ENCODE results near the gene CREG1. TPM values are rescaled to one million over a fixed set of nuclear protein-coding genes. Genes with fewer than 3 reads are reported as not detected.
A peak's percentile ranks its signal among the peaks of the same experiment; 100 is the strongest.
"Not testable (repeated sequence)": the region's sequence is repeated elsewhere in the genome, so short reads cannot be mapped to it uniquely, and the experiment has no call there.

CREG1 gene
- total RNA-seq, 2 donors from 2014 or later: 11.7 to 15.1 TPM

DNA sequence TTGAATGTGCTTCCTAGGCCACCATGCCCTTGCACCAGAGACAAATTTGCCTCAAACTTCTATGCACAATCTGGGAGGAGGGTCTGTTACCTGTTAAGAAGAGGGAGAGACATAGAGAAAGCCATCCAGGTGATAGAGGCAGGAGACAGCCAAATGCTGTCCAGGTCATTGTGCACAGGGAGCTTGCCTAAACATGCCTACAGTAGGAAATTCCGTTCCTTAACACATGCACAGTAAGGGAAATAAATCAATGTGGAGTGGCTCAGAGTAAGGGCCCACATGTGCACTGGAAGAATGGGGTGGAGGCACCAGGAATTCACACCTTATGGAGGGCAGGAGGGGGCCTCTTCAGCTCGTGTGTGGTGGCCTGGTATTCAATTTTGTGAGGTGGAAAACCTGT, 19.5 kb upstream of the CREG1 start:
- Mint-ChIP-seq H3K27ac (no peak overlapping the region), H3K9me3 (no peaks in the 10 kb centered on the region), H3K36me3 (peaks cover 0 to 5% of the 10 kb centered on the region in 2 donors)
- ATAC-seq: no peak
- no peak for DNase-seq (ENCODE audit: low spot score in 2 of 2)

DNA sequence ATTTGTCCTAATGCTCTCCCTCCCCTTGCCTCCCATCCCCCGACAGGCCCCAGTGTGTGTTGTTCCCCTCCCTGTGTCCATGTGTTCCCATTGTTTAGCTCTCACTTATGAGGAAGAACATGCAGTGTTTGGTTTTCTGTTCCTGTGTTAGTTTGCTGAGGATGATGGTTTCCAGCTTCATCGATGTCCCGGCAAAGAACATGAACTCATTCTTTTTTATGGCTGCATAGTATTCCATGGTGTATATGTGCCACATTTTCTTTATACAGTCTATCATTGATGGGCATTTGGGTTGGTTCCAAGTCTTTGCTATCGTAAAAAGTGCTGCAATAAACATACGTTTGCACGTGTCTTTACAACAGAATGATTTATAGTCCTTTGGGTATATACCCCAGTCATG, 17.1 kb upstream of the CREG1 start:
- H3K36me3 Mint-ChIP-seq; ATAC-seq; H3K27ac Mint-ChIP-seq; H3K9me3 Mint-ChIP-seq; DNase-seq (ENCODE audit: low spot score in 2 of 2): not testable (repeated sequence)

DNA sequence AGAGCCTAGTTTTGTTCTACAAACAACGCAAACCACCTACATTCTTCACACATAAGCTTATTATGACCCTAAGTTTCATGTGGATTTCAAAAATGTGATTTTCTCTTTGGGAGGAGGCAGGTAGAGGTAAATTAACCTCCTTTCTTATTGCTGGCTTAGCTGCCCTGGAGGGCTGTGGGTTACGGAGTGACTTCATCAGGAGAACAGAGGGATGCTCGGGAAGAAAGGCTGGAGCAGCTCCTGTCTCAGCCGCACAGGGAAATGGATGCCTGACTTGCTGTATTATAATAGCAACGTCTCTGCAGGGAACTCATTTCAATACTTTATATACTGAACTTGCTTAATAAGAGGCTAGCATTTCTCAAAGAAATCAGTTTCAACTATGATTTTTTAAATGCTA, 14.1 kb upstream of the CREG1 start:
- Mint-ChIP-seq H3K27ac (no peak overlapping the region), H3K9me3 (no peaks in the 10 kb centered on the region), H3K36me3 (no peaks in the 10 kb centered on the region)
- ATAC-seq (no peak), DNase-seq (ENCODE audit: low spot score in 2 of 2) (no peak)

DNA sequence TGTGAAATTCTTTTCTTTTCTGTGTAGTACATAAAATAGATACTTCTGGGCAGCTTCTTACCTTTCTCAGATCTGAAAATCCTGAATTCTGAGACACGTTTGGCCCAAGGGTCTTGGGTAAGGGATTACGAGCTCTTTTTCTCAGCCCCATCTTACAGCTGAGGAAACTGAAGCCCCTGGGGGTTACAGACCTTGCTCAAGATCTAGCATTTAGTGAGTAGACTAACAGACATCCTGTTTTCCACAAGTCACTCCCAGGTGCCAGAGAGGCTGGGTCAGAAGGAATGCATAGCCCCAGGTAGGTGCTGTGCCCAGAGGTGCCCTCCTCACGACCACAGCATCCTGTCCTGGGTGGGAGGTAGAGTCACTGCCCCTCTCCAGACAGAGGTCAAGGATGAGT, 13.2 kb upstream of the CREG1 start:
- Mint-ChIP-seq H3K36me3 (no peaks in the 10 kb centered on the region), H3K9me3 (no peaks in the 10 kb centered on the region), H3K27ac (no peak overlapping the region)
- no peak for ATAC-seq
- no peak for DNase-seq (ENCODE audit: low spot score in 2 of 2)

DNA sequence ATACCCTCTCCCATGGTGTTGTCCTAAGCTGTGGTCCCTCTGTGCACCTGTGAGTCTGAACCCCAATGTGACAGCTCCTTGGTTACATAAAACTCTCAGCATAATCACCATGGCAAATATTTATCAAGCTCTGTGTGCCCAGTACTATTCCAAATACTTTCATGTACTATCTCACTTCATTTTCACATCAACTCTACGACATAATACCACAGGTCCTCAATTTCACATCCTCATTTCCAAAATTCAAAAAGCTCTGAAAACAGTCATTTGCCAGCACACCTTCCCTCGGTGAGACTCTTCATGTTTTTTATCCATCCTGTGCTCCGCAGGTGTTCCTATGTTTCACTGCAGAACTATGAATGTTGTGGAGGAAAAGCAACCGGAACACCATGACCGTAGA, 12.4 kb upstream of the CREG1 start:
- DNase-seq (ENCODE audit: low spot score in 2 of 2): no peak
- no peak for ATAC-seq
- Mint-ChIP-seq H3K36me3 (no peaks in the 10 kb centered on the region), H3K27ac (no peak overlapping the region), H3K9me3 (no peaks in the 10 kb centered on the region)

DNA sequence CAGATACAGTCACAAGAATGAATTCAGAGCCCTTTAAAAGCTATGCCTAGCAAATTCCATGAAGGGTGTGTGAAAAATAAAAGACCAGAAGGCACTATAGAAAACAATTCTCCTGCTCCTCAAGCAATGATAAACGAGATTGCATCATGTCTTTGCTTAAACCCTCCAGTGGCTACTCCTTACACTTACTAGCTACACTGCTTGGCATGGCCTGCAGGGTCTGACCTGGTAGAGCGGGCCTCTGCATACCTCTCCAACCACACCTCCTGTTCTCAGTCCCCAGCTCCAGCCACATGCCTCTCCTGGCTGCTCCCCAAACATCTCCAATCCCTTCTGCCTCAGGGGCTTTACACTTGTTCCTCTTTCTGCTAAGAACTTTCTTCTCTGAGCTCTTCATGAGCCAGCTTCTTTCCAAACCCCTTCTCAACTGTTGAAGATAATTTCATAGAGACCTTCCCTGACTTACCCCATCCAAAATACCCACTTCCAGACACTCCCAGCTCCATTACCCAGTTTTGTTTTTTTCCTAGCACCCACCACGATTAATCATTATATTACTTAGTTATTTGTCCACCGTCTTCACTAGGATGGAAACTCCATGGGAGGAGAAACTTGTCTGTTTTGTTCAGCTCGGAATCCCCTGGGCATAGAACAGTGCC, 11.2 kb upstream of the CREG1 start:
- Mint-ChIP-seq H3K27ac (peak overlapping the region in 1 of 2 donors; percentile 56), H3K36me3 (no peaks in the 10 kb centered on the region), H3K9me3 (no peaks in the 10 kb centered on the region)
- DNase-seq (ENCODE audit: low spot score in 2 of 2) (no peak), ATAC-seq (no peak)

DNA sequence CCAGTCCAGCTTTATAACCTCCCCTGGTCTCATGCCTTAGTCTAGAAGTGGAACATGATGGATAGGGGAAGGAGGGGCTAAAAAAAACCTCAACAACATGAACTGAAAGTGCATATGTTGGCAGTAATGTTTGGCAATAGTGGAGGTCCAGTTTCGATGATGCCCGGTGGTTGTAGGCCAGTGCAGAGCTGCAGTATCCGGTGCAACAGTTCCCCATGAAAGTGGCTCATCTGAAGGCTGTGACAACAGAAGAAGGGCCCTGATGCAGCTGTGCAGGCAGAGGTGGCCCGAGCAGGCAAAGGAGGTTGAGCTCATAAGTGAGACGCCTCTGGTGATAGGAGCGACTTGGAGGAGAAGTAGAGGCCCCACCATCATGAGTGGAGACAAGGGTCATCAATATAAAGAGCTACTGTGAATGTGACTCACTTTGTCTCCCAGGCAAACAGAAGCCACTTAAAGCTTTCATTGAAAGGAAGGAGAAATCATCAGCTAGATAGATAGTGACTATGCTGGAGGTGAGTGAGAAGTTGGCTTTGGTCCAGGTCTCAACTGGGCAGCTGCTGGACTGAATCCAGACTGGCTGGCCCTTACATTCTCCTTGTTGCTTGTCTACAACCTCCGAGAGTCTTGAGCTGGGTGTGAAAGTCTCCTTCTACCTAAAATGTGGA, 10.2 kb upstream of the CREG1 start:
- no peak for DNase-seq (ENCODE audit: low spot score in 2 of 2)
- ATAC-seq: no peak
- no peaks in the 10 kb centered on the region for H3K36me3 Mint-ChIP-seq
- no peak overlapping the region for H3K27ac Mint-ChIP-seq
- H3K9me3 Mint-ChIP-seq: no peaks in the 10 kb centered on the region

DNA sequence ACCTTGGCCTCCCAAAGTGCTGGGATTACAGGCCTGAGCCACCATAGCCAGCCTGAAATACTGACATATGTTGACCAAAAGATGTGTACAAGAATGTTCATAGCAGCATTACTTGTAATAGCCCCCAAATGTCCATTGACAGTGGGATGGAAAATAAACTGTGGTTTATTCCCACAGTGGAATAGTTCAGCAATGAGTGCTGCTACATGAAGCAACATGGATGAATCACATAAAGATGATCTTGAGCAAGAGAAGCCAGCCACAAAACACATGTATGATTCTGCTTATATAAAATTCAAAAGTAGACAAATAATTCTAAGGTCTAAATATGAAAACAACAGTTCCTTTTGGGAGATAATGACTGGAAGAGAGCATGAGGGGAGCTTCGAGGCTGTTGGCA, 9.1 kb upstream of the CREG1 start:
- no peak for DNase-seq (ENCODE audit: low spot score in 2 of 2)
- ATAC-seq: no peak
- H3K9me3 Mint-ChIP-seq: no peaks in the 10 kb centered on the region
- H3K36me3 Mint-ChIP-seq: no peaks in the 10 kb centered on the region
- H3K27ac Mint-ChIP-seq: no peak overlapping the region

DNA sequence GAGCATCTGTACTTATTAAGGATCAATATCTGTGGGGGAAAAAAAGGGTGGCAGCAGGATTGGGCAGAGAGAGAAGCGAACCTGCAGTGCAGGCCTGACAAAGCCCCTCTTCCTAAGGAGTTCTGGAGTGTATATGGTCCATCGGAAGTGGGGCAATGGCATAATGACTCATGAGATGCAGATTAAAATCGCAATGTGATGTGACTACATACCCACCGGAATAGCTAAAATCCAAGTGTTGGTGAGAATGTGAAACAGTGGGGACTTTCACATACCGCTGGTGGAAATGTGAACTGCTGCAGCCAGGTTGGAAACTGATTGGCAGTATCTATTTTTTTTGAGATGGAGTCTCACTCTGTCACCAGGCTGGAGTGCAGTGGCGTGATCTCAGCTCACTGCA, 8.2 kb upstream of the CREG1 start:
- Mint-ChIP-seq H3K27ac (no peak overlapping the region), H3K36me3 (no peaks in the 10 kb centered on the region), H3K9me3 (no peaks in the 10 kb centered on the region)
- ATAC-seq: no peak
- DNase-seq (ENCODE audit: low spot score in 2 of 2): no peak

DNA sequence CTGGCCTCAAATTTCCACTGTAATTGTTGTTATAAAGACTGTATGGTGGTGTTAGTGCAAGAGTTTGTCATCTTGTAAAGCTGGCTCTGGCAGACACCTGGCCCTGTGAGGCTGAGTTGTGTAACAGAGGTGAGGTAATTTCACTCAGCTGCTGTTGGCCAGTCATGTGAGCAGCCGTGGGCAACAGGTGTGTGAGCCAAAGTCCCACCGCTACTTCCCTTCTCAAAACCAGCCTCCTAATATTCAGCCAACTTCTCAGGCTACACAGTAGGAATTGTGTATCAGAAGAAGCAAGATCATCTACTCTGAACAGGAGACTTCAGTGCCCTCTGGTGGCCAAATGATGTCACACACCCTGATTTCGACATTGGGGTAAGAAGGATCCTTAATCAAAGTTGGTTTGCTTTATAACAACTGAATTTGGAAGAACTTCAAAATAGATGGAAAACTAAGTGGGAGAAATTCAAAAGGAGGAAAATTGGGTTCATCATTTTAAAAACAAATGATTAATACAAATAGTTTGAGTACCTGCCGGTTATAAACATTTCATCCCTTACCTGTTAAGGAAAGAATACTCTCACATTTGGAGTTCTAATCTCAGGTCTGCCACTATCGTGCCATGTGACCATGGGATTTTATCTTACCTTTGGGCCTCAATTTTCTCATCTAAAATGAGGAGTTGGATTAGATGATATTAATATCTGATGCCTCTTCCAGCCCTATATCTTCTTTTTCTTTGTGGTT, 2.6 kb upstream of the CREG1 start:
- no peak for ATAC-seq
- H3K36me3 Mint-ChIP-seq: no peaks in the 10 kb centered on the region

DNA sequence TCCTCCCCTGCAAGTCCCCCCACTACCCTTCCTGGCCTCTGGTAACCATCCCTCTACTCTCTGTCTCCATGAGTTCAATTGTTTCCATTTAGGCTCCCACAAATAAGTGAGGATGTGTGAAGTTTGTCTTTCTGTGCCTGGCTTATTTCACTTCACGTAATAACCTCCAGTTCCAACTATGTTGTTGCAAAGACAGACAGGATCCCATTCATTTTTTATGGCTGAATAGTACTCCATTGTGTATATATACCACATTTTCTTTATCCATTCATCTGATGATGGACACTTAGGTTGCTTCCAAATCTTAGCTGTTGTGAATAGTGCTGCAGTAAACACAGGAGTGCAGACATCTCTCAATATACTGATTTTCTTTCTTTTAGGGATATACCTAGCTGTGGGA, 1.5 kb upstream of the CREG1 start:
- not testable (repeated sequence) for H3K9me3 Mint-ChIP-seq, H3K27ac Mint-ChIP-seq, ATAC-seq

More for the DNA sequence above, 2.6 kb upstream of the CREG1 start:
- Mint-ChIP-seq H3K9me3 (no peaks in the 10 kb centered on the region), H3K27ac (no peak overlapping the region)
- peak; percentile 68 to 76 for DNase-seq (ENCODE audit: low spot score in 2 of 2)

DNA sequence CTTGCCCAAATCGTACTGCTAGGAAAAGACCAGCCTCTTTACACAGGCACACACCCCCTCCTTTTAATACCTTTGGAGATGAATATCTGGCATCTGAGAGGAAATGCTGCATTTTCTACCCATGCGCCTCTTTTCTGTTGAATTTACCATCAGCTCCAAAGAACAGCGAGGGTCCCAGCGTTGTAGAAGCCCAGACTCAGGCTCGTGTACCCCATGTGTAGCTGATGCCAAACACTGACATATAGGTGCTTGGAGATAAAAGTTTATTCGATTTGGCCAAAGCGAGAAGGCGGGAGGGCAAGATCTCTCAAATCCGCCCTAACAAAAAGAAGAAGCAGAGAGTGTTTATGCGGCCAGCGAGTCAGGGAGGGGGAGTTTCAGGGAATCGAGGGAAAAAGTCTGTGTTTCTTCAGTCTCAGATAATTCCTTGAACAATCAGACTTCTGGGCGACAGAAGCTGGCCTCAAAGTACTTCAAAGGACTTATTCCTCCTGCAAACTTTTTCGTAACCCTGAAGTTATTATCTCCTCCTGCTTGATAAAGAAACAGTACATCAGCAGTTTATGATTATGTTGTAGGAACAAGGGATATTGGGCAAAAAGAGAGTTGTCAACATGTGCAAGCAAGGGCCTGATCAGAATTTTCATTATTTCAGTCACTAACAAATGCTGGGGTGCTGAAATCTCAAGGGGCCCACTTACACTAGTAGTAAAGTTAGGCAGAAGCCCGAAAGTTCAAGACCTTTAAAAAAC, 642 bp upstream of the CREG1 start:
- DNase-seq (ENCODE audit: low spot score in 2 of 2) (no peak), ATAC-seq (peak in 1 of 2 donors; percentile 4)
- H3K36me3 Mint-ChIP-seq: no peaks in the 10 kb centered on the region
- H3K27ac Mint-ChIP-seq: no peak overlapping the region
- H3K9me3 Mint-ChIP-seq: no peaks in the 10 kb centered on the region

More for the DNA sequence above, 1.5 kb upstream of the CREG1 start:
- DNase-seq (ENCODE audit: low spot score in 2 of 2); H3K36me3 Mint-ChIP-seq: not testable (repeated sequence)

DNA sequence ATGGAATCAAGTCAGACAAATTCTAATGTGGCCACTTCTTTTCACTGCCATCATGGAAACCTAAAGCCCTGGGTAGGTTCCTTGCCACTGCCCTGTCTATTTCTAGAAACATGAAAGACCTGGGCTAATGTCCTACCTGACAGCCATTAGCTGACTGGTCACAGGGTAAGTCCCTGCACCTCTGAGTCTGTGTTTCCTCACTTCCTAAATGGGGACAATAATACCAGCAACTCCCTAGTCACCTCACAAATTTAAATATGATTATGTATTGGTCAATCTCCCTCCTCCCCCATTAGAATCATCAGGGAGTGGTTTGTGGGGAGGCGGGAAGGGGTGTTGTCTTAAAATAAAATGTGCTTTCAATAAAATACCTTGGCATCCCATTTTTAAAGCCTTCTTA, 2.2 kb downstream of the CREG1 start:
- no peak overlapping the region for H3K27ac Mint-ChIP-seq
- DNase-seq (ENCODE audit: low spot score in 2 of 2): no peak
- ATAC-seq: no peak
- H3K36me3 Mint-ChIP-seq: peaks cover 0 to 6% of the 10 kb centered on the region in 2 donors
- no peaks in the 10 kb centered on the region for H3K9me3 Mint-ChIP-seq

DNA sequence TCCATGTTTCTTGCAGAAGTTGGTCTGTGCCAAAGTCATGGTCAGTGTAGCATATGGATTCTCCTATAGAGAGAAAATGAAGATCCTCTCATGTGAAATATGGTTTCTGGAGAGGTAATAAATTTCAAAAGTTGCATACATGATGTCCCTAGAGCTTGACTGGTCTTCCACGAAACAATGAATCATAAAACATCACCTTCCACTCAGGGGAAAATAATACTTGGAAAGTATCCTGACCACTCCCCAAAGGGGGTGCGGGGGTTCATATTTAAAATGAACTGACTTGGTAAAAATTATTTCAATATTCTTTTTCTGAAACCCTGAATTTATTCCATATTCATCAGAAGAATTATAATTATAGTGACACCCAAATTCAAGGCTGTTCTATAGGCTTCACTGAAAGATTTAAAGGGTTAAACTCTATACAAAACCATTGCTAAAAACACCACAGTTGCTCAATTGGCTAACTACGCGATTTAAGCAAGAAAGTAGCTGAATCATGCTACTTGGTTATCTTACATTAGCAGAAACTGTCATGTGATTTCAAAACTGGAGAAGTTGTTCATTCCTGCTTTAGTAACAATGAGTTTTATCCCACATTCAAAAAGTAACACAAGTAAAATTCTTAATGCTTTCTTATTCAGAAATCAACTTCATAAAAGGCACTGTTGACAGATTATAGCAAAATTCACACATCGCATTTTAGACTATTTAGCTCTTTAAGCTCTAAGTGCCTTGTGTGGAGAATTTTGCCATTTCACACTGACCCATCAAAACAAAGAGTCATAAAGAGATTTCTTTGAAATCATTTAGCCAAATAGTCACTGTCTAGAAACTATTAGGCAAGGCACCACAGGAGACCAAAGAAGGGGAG, 5.3 kb downstream of the CREG1 start:
- ATAC-seq (no peak), DNase-seq (ENCODE audit: low spot score in 2 of 2) (no peak)
- no peaks in the 10 kb centered on the region for H3K9me3 Mint-ChIP-seq
- H3K36me3 Mint-ChIP-seq: peaks cover 0 to 6% of the 10 kb centered on the region in 2 donors
- H3K27ac Mint-ChIP-seq: peak overlapping the region in 1 of 2 donors; percentile 72

DNA sequence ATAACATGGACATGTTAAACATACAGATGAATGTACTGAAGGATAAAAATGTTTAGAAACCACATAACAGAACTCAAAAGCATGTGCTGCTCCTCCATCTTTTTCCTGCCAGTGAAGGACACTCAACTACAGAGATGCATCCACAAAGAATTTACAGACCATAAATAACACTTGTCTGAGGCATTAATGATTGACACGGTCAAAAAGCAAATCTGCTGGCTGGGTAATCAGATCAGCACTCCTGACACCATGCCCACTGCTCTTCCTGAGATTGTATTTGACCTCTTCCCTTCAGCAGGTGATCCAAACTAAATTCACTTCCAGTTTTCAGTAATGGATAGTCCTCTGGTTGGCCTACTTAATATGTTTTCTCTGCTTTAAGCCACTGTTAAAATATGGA, 6.6 kb downstream of the CREG1 start:
- Mint-ChIP-seq H3K9me3 (no peaks in the 10 kb centered on the region), H3K27ac (no peak overlapping the region), H3K36me3 (peaks cover 0 to 6% of the 10 kb centered on the region in 2 donors)
- ATAC-seq: no peak
- no peak for DNase-seq (ENCODE audit: low spot score in 2 of 2)

DNA sequence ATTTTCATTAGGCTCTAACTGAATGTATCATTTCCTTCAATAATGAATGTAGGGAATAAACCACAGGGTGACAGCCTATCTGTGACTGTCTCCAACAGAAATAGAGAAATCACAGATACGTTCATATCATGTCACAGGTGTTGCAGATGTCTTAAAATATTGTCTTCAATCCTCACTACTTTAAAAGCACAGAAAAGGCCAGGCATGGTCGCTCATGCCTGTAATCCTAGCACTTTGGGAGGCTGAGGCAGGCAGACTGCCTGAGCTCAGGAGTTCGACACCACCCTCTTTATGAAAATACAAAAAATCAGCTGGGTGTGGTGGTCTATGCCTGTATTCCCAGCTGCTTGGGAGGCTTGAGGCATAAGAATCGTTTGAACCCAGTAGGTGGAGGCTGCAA, 8.2 kb downstream of the CREG1 start:
- H3K27ac Mint-ChIP-seq: peak overlapping the region in 1 of 2 donors; percentile 69
- H3K9me3 Mint-ChIP-seq: no peaks in the 10 kb centered on the region
- H3K36me3 Mint-ChIP-seq: peaks cover 0 to 6% of the 10 kb centered on the region in 2 donors
- DNase-seq (ENCODE audit: low spot score in 2 of 2): no peak
- ATAC-seq: no peak

Measured in activated naive CD4-positive, alpha-beta T cell treated with anti-CD3 and anti-CD28 coated beads, Interleukin-2, amount 50 U/mL, for 72 hours (primary cell).